Measurements from ENCODE around the gene IGFBP5.

Gene IGFBP5

DNA sequence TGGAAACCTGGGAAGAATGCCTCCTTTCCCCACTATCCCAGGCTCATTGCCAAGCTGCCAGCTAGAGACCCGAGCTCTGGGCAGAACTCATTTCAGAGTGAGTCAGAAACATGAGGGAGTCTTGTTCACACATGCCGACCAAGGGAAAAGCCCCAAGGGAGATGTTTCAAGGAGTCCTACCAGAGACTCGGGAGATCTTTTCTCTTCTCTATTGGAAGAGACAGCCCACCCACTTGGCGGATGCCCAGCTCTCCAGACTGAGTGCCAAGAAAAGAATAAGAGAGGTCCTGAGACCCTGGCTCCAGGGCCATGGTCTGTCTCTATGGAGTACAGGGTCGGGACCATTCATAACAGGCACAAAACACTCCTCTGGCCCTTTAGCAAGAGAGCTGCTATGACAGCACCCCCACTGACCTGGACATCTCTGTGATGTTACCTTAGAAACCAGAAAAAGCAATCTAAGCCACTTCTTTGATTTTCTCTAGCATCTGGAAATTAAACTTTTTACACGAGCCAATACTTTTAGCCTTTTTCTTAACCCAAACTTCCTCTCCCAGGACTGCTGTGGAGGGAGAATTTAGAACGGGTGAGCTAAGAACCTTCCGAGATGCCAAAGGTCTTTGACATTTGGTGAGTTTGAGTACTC lies 18.5 kb upstream of the IGFBP5 start:
- no peak for DNase-seq

DNA sequence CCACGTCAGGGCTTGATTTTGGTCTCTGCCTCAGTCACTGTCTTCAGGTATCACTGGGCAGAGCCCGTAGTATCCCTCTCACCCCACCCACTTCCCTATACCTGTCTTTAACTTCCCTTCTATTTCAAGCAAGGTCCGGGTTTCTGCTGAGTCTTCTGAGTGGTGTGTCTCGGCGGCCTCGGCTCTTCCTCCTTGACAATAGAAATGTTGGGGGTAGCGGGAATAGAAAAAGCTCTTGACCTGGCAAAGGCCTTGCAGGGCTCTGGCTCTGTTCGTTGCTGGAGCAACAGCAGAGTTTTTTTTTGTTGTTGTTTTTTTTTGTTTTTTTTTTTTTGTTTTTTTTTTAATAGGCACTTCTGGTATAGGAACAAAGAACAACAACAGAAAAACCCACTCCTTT lies 16.0 kb upstream of the IGFBP5 start:
- DNase-seq: no peak

DNA sequence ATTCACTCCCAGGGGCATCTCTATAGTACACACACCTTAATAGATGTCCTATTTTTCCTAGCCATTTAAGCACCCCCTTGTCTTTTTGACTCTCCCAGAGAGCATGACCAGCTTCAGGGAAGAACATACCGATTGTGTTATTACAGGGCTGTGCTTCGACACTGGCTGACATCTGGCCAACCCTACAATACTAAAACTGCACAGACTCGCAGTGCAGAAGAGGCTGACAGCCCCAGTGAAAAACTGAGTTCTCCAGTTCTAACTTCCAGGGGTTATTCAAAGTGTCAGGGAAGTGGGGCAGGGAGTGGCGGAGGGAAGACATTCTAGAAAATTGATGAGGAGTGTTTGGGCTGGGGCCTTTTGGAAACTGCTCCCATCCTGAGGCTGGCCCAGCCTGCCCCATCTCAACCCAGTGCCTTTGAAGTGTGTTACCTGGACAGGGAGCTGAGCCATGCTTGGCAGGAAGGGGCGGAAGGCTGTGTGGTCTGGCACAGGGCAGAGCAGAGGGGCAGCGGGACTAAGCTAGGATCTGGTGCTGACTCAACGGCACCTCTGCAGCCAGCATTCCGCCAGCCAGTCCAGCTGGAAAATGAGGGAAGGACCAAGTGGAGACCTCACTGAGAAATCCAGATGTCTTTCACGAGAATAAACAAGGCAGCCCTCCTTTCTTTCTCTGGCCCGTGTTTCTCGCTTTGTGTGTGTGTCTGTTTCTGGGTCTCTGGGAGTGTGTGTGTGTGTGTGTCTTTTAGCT lies 15.4 kb upstream of the IGFBP5 start:
- no peak for DNase-seq

DNA sequence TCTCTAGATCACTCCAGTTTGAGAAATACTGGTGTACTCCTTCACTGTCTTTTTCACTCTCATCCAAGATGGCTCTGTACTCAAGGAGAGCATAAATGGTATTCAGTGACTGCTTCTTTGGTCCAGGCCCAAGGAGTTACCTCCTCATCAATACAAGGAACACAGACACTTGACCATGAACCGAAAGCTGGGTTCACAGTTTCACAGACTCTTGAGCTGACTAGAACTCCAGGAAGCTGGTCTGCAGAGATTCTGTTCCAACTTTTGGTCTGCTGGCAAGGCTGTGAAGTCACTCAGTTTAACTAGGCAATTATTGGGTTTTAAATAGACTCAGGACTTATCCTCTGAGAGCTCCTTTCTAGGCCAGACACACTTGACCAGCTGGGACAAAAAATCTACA lies 7.4 kb upstream of the IGFBP5 start:
- DNase-seq: no peak

DNA sequence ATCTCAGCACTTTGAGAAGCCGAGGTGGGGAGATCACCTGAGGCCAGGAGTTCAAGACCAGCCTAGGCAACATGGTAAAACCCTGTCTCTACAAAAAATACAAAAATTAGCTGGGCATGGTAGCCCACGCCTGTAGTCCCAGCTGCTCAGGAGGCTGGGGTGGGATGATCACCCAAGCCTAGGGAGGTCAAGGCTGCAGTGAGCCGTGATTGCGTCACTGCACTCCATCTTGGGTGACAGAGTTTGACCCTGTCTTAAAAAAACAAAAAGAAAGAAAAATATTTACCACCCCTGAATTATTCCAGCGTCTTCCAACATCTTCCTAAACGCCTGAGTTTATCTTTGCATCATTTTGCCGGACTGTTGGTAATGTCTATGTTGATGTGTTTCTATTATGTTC lies 6.2 kb upstream of the IGFBP5 start:
- DNase-seq: no peak

DNA sequence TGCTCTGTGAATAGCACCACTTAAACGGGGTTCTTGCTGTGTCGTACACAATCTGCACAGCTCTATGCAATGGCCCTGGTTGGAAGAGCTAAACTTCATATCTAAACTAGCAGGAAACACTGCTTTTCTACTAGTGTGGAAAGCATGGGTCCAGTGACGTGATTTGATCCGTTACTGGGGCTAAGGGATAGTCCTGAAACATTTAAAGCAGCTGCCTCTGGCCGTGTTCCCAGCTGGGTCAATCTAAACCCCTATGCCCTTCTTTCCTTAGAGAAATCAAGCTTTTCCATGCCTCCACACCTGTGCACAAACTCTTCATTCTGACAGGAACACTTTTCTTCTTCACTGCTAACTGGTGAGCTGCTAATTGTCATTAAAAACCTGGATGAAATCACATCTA lies 5.4 kb upstream of the IGFBP5 start:
- no peak for DNase-seq

DNA sequence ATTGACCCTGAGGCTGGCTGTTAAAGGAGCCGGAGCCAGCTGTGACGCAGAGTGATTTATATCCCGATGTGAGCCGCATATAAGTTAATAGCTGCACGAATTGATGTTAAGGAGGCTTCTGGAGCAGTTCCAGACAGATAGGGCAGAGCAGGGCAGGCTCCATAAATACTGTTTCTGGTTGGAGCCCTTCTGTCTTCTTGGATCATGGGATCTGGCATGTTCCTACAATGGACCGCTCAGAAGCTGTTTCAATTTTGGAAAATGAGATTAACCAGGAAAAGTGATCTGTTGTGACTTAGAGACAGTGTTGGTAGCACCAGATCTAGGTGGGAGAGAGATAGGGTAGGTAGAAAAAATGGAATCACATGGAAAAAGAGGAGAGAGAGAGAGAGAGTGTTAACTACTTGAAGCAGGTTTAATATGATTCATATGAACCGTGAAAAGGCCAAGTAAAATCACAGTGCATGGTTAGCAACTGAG lies 4.8 kb upstream of the IGFBP5 start:
- peak; percentile 80 for DNase-seq

DNA sequence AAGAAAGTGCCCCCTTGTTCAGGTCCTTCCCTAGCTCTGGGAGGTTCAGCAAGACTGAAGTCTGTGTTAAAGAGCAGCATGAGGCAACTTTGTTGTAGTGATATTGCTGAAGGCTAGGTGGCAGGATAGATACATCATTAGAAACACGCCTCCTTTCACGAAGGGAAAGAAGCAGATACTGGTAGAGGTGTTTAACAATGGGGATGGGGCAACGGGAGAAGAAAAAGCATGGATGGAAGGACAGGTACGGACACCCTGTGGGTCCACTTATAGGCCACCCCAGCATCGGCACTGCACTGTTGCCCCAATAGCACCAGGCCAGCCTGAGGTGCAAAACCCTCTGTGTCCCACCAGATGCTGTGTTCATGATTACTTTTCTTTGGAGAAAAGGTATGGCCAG lies 3.5 kb upstream of the IGFBP5 start:
- peak; percentile 74 for DNase-seq

DNA sequence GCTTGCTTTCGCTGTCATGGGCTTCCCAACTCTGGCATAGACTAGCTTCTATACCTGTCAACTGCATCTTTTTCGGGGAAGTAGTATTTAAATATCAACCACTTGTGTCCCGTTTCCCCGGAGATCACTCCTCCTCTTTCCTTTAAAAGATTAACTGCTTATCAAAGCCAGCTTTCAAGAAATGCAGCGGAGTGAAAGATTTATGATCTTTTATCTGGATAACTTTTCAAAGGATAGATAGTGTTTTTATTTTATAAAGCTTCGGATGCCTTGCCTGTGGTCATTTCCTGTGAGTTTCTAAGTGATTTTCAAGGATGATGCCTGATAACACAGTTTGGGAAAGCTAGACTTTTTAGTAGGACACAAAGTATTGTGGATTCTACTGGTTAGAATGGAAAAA lies 2.9 kb upstream of the IGFBP5 start:
- DNase-seq: no peak

DNA sequence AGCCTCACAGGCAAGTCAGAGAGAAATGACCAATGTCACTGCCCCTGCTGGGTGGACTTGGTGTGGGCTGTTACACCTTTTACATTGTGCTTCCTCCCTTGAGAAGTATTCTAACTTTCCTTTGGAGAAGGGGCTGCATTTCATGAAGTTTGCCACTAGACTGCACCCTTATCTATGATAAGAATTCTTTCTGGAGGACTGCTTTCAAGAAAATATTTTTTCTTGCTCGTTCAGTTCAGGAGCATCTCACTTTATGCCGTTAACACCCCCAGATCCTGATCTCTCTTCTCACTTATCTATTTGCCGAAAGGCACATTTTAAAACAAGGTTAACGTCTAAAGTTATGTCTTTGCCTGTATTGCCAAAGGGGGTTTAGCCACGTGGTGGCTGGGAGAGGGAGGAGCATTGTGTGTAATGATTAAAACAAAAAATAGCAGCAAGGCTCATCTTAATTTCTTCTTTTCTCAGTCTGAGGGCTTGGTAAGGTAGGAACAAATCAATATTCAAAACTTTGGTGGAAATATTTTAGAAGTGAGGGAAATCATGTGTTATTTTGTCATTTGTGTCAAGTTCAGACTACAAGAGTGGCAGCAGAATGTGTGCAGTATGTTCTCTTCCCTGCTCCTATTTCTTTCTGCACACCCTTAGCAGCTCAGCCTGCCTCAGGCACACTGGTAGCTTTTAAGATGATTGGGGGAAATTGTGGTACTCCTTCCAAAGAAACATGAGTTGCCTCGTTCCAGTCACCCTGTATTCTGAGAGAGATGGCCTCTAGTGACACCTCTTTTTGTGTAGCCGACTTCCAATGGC lies 1.6 kb upstream of the IGFBP5 start:
- DNase-seq: no peak

DNA sequence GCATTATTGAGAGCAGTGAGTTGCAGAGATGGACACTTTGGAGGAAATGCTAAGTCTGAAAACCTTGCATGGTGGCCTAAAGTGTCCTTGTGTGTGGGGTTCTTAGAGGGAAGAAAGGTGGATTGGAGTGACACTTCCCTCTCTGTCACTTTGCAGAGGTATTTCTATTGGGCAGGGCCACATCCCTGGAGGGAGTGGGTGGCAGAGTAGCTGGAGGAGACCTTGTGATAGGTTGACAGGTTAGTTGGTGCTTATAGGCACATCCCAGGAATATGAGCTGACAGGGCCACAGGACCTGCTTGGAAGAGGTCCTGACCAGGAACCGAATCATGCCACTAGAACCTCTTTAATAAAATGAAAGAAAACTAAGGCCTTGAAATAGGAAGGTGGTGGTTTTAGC lies 972 bp upstream of the IGFBP5 start:
- no peak for DNase-seq

DNA sequence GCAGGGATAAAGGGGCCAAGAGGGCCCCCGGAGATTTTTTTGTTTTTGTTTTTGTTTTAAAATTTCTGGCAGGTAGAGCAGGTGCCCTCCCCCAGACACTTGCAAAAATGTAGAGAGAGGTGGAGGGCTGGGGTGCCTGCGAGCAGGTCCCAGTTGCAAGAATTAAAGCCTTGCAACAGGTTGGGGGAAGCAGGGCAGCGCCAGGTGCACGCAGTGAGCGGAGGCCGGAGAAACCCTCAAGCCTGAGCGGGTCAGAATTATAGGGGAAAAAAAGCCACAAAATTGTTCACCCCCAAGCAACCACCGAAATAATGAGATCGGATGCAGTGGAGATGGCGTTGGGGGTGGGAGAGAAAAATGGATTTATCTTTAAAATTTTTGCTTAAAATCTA lies 527 bp downstream of the IGFBP5 start:
- DNase-seq: no peak

DNA sequence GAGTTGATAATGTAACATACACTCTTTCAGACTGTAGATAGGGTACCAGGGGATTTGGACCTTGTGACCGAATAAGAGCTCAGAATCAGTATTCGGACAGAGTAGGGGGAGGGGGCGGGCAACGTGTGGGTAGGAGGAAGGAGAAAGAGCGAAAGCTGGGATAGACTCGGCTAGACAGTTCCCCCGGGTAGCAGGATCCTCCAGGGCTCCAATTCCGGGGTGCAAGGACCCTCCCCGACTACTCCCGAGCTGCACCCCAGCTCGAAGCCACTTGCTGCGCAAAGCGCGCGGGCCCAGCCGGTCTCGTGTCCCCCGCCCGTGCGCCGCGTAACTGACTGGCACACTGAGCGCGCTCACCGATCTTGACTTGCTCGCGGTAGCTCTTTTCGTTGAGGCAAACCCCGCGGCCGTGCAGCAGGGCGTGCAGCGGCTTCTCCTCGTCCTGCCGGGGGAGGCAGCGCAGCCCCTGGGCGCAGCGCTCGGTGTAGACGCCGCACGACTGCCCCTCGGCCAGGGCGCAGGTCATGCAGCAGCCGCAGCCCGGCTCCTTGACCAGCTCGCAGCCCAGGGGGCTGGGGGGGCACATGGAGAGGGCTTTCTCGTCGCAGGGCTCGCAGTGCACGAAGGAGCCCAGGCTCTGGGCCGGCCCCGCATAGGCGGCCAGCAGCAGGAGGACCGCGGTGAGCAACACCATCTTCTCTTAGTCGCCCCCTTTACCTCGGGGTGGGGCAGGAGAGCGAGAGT lies 1.1 kb downstream of the IGFBP5 start:
- peak; percentile 59 for DNase-seq

DNA sequence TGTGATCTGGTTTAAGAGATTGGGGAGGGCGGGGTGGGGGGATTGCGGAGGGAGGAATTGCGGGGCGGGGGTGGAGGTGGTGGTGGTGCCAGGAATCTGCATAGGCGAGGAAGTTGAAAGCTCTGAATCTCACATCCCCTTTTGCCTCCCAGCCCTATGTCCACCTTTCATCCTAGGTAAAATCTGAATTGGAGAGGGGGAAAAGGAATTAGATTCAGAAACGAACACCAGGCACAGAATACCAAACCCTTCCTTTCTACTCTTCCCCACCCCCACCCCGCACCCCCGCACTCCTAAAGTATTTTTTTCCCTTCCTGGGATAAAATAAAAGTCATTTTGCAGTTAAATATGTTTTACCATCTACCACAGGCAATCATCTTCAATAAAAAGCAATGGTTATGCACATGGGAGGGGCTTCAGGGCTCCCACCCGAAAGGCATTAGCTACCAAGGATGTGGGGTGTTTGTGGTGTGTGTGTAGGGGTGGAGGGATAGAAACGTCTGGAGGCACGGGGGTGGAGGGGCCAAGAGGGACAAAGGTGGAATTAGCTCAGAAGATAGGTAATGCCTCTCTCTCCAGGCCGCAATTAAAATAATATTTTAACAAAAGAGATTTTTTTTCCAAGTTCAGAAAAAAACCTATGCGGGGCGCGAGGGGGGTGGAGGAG lies 1.8 kb downstream of the IGFBP5 start:
- peak; percentile 42 for DNase-seq

DNA sequence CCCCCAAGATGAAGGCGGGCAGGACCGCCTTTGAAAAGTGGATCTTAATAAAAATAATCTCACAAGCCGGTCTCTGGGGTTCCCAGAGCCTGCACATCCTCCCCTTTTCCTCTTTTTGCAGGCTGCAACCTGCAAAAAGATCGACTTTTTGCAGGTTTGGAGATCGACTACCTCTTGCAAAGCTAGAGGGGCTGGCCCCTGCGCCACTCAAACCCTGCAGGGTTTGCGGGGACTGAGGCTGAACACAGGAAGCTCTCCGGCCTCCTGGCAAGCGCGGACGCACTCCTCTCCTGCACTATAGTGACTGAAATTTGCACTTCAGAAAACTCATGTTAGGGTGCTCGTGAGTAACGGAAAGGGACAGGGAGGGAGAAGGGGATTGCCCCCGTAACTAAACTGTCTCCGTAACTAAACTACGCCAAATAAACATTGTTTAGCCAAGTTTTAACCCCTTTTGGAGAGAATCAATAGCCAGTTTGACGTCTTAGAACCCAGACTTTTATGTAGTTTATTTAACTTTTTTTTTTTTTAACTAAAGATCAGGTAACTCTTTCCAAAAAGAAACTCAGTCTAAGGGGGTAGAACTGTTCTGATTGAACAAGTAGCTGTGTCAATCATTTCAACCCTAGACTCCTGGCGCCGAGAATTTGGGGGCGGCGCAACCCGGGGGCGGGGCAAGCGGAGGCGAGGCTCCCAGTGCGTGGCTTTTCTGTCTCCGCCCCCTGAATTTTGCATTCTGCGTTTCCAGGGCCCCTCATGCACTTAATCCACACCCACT lies 2.5 kb downstream of the IGFBP5 start:
- DNase-seq: peak; percentile 90

DNA sequence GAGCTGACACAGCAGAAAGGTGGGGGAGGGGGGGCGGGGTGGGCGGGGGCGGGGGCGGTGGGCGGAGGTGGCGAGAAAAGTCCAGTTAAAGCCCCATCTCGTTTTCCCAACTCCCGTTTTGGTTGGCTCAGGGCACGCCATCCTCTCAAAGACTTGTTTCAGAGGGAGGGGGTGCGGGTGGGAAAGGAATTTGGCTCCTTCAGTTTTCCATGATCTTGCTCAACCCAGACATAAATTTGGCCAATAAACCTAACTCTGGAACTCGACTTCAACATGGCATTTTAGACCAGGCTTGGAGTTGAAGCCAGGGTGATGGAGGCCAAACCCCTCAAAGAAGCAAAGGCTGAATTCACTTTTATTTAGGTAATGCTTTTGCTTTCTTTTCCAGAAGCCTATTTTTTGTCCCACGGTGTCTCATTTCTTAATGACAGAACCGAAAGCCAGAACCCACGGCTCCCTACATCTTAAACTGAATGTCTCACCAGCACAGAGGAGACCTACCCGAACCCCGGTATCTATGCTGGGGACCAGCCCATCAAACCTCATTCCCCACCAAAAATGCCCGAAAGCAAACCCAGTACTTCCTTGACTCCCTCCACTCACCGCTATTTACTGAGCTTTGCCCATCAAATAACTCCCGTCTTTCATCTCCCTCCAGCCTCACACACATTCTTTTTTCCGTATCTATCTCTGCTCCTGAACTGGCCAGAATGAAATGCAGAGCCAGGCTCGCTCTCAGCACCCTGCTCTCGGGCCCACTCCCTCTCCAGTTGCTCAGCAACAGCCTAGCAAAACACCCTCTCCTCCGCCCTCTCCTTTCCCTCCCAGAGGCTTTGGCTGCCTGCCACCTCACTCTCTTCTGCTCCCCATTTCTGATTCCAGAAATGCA lies 4.3 kb downstream of the IGFBP5 start:
- peak; percentile 86 for DNase-seq

DNA sequence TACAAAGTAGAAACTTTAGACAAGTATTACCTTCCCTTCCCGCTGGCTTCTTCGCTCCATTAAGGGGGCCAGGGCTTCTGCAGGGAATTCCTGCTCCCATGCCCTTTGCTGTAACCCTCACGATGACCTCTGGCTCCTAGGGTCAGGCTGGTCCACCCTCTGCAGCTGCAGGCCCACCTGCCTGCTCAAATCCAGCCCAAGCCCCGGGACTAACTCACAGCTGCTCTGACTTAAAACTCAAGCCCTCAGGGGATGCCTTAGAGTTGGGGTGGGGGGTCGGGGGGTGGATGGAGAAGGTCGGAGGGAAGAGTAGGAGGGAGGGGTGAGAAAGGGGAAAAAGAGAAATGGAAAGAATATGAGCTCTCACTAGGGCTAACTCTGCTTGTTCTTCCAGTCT lies 4.9 kb downstream of the IGFBP5 start:
- no peak for DNase-seq

DNA sequence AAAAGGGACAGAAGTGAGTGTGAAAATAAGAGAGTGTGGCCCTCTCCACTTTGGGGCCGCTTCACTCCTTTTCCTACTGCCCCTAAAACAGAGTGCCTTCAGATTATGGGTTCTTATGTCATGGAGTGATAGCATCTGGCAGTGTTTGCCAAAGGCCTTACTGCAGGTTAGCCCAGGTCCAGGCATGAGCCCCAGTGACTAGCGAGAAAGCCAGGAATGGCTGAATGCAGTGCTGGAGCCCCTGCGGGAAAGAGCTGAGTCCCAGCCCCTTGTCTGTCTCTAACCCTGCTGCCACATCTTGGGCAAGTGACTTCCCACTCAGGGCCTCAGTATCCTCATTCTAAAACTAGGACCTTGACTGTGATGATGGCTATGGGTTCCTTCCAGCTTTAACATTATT lies 6.0 kb downstream of the IGFBP5 start:
- no peak for DNase-seq

DNA sequence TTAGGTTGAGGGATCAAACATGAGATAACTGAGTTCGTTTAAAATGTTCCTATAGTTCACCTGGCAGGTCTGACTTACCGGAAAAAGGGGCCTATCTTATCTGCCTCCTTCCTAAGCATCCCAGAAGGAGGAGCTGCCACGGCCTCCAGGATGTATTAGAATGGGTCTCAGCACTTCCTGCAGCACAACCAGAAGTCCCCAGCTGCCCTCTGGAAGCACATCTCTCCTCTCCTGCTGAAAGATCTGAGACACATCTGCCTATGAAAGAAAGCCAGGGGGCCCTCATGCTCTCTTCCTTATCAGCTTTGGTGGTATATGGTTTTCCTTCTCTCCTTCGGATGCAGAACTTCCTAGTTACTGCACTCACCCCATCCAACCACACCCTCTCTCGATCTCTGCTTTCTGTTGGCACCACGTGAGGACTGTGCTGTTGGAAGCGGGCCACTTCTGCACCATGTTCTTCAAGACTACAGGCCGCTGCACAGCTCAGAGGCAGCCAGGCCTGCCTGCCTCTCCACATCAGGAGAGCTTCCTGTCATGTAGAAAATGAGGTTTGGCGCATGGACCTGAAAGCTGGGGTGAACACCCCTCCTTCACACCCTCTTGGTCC lies 6.5 kb downstream of the IGFBP5 start:
- DNase-seq: no peak

DNA sequence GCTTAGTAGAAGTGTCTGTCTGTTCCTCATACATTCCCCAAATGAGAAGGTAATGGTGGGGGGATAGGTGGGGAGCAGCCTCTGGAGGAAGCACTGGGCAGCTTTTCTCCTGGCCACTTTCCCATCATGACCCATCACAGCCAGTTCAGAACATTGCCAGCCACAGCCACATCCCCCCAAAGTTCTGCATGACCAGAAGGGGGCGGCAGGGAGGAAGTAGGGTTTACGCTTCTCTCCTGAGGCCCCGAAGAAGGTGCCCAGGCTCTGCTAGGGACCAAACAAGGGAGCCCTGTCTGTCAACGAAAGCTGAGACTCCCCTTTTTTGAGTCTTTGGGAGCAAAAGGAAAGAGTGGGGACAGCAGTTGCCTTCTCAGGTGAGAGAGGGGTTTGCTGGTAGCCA lies 7.7 kb downstream of the IGFBP5 start:
- no peak for DNase-seq
